BLaER1 treated with 17β-estradiol and CSF1 and Interleukin-3, amounts not matched to agents 10 nM and 100 nM (cell line): ENCODE data around the gene SHOX.
"Not testable (repeated sequence)": the region's sequence is repeated elsewhere in the genome, so short reads cannot be mapped to it uniquely, and the experiment has no call there.

Experiments used
- H3K27ac ChIP-seq, 11 experiments: shearing (Covaris generic); formaldehyde crosslinking; 2 replicates each; pipeline ENCODE4 v1.8.1; 2022
- H3K27me3 ChIP-seq, 11 experiments: shearing (Covaris generic); formaldehyde crosslinking; 2 replicates each; pipeline ENCODE4 v1.8.1; 2022
- H3K36me3 ChIP-seq, 11 experiments: shearing (Covaris generic); formaldehyde crosslinking; 2 replicates each; pipeline ENCODE4 v1.8.1; 2022
- H3K4me1 ChIP-seq, 10 experiments: shearing (Covaris generic); formaldehyde crosslinking; 2 replicates each; pipeline ENCODE4 v1.8.1; 2022
- H3K4me2 ChIP-seq, 11 experiments: shearing (Covaris generic); formaldehyde crosslinking; 2 replicates each; pipeline ENCODE4 v1.8.1; 2022
- H3K4me3 ChIP-seq, 10 experiments: shearing (Covaris generic); formaldehyde crosslinking; 2 replicates each; pipeline ENCODE4 v1.8.1; 2022
- H3K9ac ChIP-seq, 11 experiments: shearing (Covaris generic); formaldehyde crosslinking; 2 replicates each; pipeline ENCODE4 v1.8.1; 2022
- H3K9me3 ChIP-seq, 11 experiments: shearing (Covaris generic); formaldehyde crosslinking; replicated peaks in 1 of 11; 2 replicates each; pipeline ENCODE4 v1.8.1; 2022
- H4K20me1 ChIP-seq, 11 experiments: shearing (Covaris generic); formaldehyde crosslinking; 2 replicates each; pipeline ENCODE4 v1.8.1; 2022
- Cebpa-rat ChIP-seq, 11 experiments: shearing (Covaris generic); IDR thresholded peaks; 2 replicates each; pipeline ENCODE4 v1.8.1; 2022

SHOX gene

DNA sequence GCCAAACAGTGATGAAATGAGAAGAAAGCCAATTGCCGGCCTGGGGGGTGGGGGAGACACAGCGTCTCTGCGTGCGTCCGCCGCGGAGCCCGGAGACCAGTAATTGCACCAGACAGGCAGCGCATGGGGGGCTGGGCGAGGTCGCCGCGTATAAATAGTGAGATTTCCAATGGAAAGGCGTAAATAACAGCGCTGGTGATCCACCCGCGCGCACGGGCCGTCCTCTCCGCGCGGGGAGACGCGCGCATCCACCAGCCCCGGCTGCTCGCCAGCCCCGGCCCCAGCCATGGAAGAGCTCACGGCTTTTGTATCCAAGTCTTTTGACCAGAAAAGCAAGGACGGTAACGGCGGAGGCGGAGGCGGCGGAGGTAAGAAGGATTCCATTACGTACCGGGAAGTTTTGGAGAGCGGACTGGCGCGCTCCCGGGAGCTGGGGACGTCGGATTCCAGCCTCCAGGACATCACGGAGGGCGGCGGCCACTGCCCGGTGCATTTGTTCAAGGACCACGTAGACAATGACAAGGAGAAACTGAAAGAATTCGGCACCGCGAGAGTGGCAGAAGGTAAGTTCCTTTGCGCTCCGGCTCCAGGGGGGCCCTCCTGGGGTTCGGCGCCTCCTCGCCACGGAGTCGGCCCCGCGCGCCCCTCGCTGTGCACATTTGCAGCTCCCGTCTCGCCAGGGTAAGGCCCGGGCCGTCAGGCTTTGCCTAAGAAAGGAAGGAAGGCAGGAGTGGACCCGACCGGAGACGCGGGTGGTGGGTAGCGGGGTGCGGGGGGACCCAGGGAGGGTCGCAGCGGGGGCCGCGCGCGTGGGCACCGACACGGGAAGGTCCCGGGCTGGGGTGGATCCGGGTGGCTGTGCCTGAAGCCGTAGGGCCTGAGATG lies at the start of gene SHOX:
TSS of gene SHOX (plus strand) at position 180 of the 885 bp plus-strand sequence. CDS start at position 287, 107 bp downstream.
- no peak for TF ChIP-seq Cebpa-rat (IDR thresholded peaks at IDR 0.05)
- H3K4me1 ChIP-seq = peaks cover 0 to 12% (median 9%) of the 10 kb centered on the region in 10 experiments; a peak in 13 of 20 replicates
- H3K27me3 ChIP-seq = peaks cover 88 to 96% (median 91%) of the 10 kb centered on the region in 11 experiments
- H3K4me2 ChIP-seq = no peak within 1 kb of the TSS
- H3K27ac ChIP-seq = no peak within 1 kb of the TSS
- peaks cover 22 to 52% (median 41%) of the 10 kb centered on the region in 11 experiments for H3K9me3 ChIP-seq
- H3K9ac ChIP-seq = no peak within 1 kb of the TSS
- H3K4me3 ChIP-seq = no peak within 1 kb of the TSS
- peaks cover 0 to 25% (median 8%) of the 10 kb centered on the region in 11 experiments; a peak in 7 of 22 replicates for H4K20me1 ChIP-seq
- H3K36me3 ChIP-seq = no peaks in the 10 kb centered on the region

DNA sequence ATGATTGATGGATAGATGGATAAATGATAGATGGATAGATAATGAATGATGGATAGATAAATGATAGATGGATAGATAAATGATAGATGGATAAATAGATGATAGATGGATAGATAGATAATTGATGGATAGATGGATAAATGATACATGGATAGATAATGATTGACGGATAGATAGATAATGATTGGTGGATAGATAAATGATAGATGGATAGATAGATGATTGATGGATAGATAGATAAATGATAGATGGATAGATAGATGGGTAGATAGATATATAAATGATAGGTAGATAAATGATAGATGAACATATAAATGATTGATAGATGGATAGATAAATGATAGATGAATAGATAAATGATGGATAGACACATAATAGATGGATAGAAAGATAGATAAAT lies 49.5 kb upstream of the SHOX start:
- Histone ChIP-seq H3K4me2 (no peak overlapping the region), H3K9ac (no peak overlapping the region), H3K27ac (no peak overlapping the region), H3K9me3 (peaks cover 0 to 27% (median 0%) of the 10 kb centered on the region in 11 experiments; a peak in 4 of 22 replicates), H3K4me3 (no peak overlapping the region), H3K27me3 (no peaks in the 10 kb centered on the region), H3K4me1 (no peaks in the 10 kb centered on the region), H4K20me1 (no peaks in the 10 kb centered on the region; a peak in 1 of 22 replicates), H3K36me3 (no peaks in the 10 kb centered on the region)
- no peak for TF ChIP-seq Cebpa-rat (IDR thresholded peaks at IDR 0.05)

DNA sequence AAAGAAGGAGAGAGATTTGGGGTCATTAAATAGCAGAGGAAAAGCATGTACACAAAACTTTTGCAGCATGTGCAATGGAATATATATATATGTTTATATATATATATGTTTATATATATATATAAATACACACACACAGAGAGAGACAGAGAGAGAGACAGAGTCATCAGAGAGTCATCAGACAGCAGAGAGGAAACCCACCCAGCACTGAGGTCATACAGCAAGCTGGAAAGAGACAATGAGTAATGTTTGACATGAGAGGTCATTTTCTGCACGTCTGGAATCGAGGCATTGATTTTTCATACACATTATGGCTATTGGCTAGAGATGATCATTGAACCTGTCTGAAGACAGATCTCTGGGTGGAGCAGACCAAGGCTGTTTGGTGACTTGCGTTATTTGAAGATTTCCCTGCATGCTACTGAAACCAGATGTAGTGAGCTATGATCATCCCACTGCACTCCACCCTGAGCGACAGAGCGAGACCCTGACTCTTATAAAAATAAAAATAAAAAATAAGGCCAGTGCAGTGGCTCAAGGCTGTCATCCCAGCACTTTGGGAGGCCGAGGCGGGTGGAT lies 48.8 kb upstream of the SHOX start:
- Histone ChIP-seq H3K9me3 (peaks cover 0 to 19% (median 0%) of the 10 kb centered on the region in 11 experiments; a peak in 4 of 22 replicates), H3K4me2 (no peak overlapping the region), H3K4me3 (no peak overlapping the region), H4K20me1 (no peaks in the 10 kb centered on the region; a peak in 1 of 22 replicates), H3K36me3 (no peaks in the 10 kb centered on the region), H3K27ac (no peak overlapping the region), H3K9ac (no peak overlapping the region), H3K4me1 (no peaks in the 10 kb centered on the region), H3K27me3 (no peaks in the 10 kb centered on the region)
- no peak for TF ChIP-seq Cebpa-rat (IDR thresholded peaks at IDR 0.05)

DNA sequence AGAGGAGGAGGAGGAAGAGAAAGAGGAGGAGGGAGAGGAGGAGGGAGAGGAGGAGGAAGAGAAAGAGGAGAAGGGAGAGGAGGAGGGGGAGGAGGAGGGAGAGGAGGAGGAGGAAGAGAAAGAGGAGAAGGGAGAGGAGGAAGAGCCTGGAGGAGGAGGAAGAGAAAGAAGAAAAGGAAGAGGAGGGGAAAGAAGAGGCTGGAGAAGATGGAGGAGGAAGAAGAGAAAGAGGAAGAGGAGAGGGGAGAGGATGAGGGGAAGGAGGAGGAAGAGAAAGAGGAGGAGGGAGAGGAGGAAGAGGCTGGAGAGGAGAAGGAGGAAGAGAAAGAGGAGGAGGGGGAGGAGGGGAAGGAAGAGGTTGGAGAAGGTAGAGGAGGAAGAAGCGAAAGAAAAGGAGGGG lies 46.0 kb upstream of the SHOX start:
- Histone ChIP-seq H3K4me1 (no peaks in the 10 kb centered on the region), H3K9ac (no peak overlapping the region), H3K27me3 (no peaks in the 10 kb centered on the region), H4K20me1 (no peaks in the 10 kb centered on the region; a peak in 1 of 22 replicates), H3K9me3 (peaks cover 0 to 15% (median 0%) of the 10 kb centered on the region in 11 experiments; a peak in 4 of 22 replicates), H3K4me2 (no peak overlapping the region), H3K4me3 (no peak overlapping the region), H3K27ac (no peak overlapping the region), H3K36me3 (no peaks in the 10 kb centered on the region)
- no peak for TF ChIP-seq Cebpa-rat (IDR thresholded peaks at IDR 0.05)

DNA sequence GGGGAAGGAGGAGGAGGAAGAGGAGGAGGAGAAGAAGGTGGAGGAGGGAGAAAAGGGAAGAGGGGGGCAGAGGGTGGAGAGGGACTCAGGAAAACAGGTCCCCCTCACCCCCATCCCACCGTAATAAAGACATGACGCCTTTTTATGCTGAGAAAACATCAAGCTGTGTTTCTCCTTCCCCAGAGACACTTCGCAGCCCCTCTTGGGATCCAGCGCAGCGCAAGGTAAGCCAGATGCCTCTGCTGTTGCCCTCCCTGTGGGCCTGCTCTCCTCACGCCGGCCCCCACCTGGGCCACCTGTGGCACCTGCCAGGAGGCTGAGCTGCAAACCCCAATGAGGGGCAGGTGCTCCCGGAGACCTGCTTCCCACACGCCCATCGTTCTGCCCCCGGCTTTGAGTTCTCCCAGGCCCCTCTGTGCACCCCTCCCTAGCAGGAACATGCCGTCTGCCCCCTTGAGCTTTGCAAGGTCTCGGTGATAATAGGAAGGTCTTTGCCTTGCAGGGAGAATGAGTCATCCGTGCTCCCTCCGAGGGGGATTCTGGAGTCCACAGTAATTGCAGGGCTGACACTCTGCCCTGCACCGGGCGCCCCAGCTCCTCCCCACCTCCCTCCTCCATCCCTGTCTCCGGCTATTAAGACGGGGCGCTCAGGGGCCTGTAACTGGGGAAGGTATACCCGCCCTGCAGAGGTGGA lies 45.3 kb upstream of the SHOX start:
- no peak overlapping the region for H3K4me2 ChIP-seq
- H3K27ac ChIP-seq = no peak overlapping the region
- no peak for TF ChIP-seq Cebpa-rat (IDR thresholded peaks at IDR 0.05)
- no peaks in the 10 kb centered on the region; a peak in 1 of 22 replicates for H4K20me1 ChIP-seq
- no peak overlapping the region for H3K9ac ChIP-seq
- no peaks in the 10 kb centered on the region for H3K4me1 ChIP-seq
- H3K9me3 ChIP-seq = peaks cover 0 to 15% (median 0%) of the 10 kb centered on the region in 11 experiments; a peak in 4 of 22 replicates
- no peak overlapping the region for H3K4me3 ChIP-seq
- H3K36me3 ChIP-seq = no peaks in the 10 kb centered on the region
- H3K27me3 ChIP-seq = no peaks in the 10 kb centered on the region

DNA sequence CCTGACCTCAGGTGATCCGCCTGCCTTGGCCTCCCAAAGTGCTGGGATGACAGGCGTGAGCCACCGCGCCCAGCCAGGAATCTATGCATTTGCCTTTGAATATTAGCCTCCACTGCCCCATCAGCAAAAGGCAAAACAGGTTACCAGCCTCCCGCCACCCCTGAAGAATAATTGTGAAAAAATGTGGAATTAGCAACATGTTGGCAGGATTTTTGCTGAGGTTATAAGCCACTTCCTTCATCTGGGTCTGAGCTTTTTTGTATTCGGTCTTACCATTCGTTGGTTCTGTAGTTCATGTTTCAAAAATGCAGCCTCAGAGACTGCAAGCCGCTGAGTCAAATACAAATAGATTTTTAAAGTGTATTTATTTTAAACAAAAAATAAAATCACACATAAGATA lies 44.2 kb upstream of the SHOX start:
- Histone ChIP-seq H3K4me1 (no peaks in the 10 kb centered on the region), H3K9me3 (peaks cover 0 to 15% (median 0%) of the 10 kb centered on the region in 11 experiments; a peak in 4 of 22 replicates), H3K27ac (no peak overlapping the region), H3K9ac (no peak overlapping the region), H3K4me3 (no peak overlapping the region), H4K20me1 (no peaks in the 10 kb centered on the region; a peak in 1 of 22 replicates), H3K4me2 (no peak overlapping the region), H3K27me3 (no peaks in the 10 kb centered on the region), H3K36me3 (no peaks in the 10 kb centered on the region)
- no peak for TF ChIP-seq Cebpa-rat (IDR thresholded peaks at IDR 0.05)

DNA sequence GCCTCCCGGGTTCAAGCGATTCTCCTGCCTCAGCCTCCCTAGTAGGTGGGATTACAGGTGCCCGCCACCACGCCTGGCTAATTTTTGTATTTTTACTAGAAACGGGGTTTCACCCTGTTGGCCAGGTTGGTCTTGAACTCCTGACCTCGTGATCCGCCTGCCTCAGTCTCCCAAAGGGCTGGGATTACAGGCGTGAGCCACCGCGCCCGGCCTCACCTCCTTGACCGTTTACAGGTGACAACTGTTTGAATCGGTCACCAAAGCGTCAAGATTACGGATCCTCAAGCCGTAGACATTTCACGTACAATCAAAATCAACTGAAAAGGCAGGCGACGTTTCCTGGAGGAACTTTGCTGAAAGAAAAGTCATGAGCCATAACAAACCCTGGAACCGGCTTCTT lies 41.3 kb upstream of the SHOX start:
- not testable (repeated sequence) for H4K20me1 ChIP-seq, H3K4me2 ChIP-seq, H3K27me3 ChIP-seq, H3K36me3 ChIP-seq, H3K9ac ChIP-seq, H3K27ac ChIP-seq, H3K4me3 ChIP-seq, H3K4me1 ChIP-seq
- H3K9me3 ChIP-seq = peaks cover 0 to 11% (median 0%) of the 10 kb centered on the region in 11 experiments; a peak in 4 of 22 replicates

DNA sequence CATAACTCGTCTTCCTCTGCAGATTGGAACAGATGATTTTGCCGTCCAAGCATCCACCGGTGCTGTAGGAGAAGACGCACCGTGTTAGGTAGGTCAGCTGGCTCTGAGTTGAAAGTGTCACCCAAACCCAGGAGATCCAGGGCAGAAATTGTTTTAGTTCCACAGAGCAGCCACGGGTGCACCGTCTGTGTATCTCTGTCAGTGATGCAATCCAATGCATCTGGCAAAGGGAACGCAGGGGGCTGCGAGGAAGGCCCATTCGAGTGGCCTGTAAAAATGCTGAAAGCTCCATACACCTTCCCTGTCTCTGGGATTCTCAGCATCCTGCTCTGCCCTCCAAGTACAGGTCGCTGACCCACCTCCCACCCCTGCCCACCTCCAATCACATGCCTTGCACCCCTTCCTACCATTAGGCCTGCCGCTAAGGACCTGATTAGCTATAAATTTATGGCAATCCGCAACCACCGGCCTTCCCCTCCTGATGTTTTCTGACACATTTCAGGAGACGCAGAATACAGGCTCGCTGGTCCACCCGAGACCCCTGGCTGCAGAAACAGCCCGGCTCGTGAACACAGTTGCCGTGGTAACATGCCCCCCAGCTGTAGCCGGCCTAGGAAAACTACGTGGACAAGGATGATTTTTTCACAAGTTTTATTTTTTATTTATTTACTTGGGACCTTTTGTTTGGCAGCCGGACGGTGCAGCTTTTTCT lies 39.7 kb upstream of the SHOX start:
- Histone ChIP-seq H3K9ac (no peak overlapping the region), H3K4me2 (no peak overlapping the region), H3K27me3 (no peaks in the 10 kb centered on the region), H3K4me1 (no peaks in the 10 kb centered on the region), H3K4me3 (no peak overlapping the region), H3K27ac (no peak overlapping the region), H3K36me3 (no peaks in the 10 kb centered on the region), H4K20me1 (no peaks in the 10 kb centered on the region), H3K9me3 (peaks cover 4 to 12% (median 8%) of the 10 kb centered on the region in 11 experiments; a peak in 14 of 22 replicates)
- no peak for TF ChIP-seq Cebpa-rat (IDR thresholded peaks at IDR 0.05)
